Choroid plexus epithelial cell (primary cell): ENCODE data around the gene CDK14.
"Not testable (repeated sequence)": the region's sequence is repeated elsewhere in the genome, so short reads cannot be mapped to it uniquely, and the experiment has no call there.

Source experiments
- DNase-seq: peaks from one replicate; pipeline ENCODE4 v3.0.0-alpha.2; 2010; ENCODE audit warnings: low read depth
- H3K4me3 ChIP-seq: 2 replicates; pipeline ENCODE4 v1.5.1; 2011; ENCODE audit warnings: low read depth, mild to moderate bottlenecking, control low read depth, low read length, moderate library complexity
- CTCF ChIP-seq: conservative IDR thresholded peaks from 2 replicates; pipeline ENCODE4 v1.5.1; 2011; ENCODE audit warnings: low read depth, mild to moderate bottlenecking, control low read depth, inconsistent platforms, low read length, moderate library complexity

Gene CDK14

GRCh38 chr7:91165846-91166230 is 569.7 kb downstream of the CDK14 start:
- no peak overlapping the region for H3K4me3 ChIP-seq
- DNase-seq = peak; percentile 25
- TF ChIP-seq CTCF = no peak

GRCh38 chr7:91168871-91169829 is 573.0 kb downstream of the CDK14 start:
- H3K4me3 ChIP-seq = no peak overlapping the region
- TF ChIP-seq CTCF = no peak
- peak; percentile 76 for DNase-seq

GRCh38 chr7:91169830-91170191 is 573.7 kb downstream of the CDK14 start:
- H3K4me3 ChIP-seq = no peak overlapping the region
- DNase-seq = no peak
- no peak for TF ChIP-seq CTCF

- H3K4me3 ChIP-seq, DNase-seq: not testable (repeated sequence)
Measured at GRCh38 chr7:91173265-91173664, 577.1 kb downstream of the CDK14 start.

GRCh38 chr7:91180746-91181145 is 584.6 kb downstream of the CDK14 start:
- no peak for DNase-seq
- H3K4me3 ChIP-seq = no peak overlapping the region
- TF ChIP-seq CTCF = no peak

- no peak for TF ChIP-seq CTCF
- H3K4me3 ChIP-seq = no peak overlapping the region
- no peak for DNase-seq
Measured at GRCh38 chr7:91181949-91182348, 585.8 kb downstream of the CDK14 start.

- H3K4me3 ChIP-seq = no peak overlapping the region
- peak; percentile 86 for DNase-seq
- no peak for TF ChIP-seq CTCF
Measured at GRCh38 chr7:91182819-91183764, 587.0 kb downstream of the CDK14 start.
